GM12875 (cell line): ENCODE measurements around the gene ITSN1.

ENCODE experiments used
- H3K4me3 ChIP-seq: one replicate; pipeline ENCODE4 v1.5.1; 2011; ENCODE audit warnings: low read depth, low read length, control low read depth
- TF ChIP-seq, protein P1 (sequence below): IDR thresholded peaks from 2 replicates; pipeline ENCODE4 v1.5.1; 2011; ENCODE audit warnings: low read depth, mild to moderate bottlenecking, control low read depth, inconsistent platforms, low read length, moderate library complexity, borderline replicate concordance; ENCODE audit not compliant: insufficient read depth

The ITSN1 gene

DNA sequence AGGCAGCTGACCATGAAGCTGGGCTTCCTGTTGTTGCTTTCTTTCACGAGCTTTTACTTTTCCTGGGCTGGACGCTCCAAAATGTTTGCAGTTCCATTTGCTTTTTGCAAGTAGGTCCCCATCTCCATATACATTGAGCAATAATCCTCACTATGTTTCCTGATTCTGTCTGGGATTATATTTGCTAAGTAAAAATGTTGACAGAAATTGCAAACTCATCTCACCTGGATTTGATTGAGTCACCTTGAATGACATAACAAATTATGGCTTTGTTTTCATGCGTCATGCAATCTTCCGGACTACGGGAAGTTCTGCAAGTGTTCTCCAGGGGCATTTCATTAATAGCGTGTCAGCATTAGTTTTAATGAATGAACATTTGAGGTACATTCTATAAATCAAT is 254.4 kb downstream of the ITSN1 start:
- TF ChIP-seq, protein P1, sequence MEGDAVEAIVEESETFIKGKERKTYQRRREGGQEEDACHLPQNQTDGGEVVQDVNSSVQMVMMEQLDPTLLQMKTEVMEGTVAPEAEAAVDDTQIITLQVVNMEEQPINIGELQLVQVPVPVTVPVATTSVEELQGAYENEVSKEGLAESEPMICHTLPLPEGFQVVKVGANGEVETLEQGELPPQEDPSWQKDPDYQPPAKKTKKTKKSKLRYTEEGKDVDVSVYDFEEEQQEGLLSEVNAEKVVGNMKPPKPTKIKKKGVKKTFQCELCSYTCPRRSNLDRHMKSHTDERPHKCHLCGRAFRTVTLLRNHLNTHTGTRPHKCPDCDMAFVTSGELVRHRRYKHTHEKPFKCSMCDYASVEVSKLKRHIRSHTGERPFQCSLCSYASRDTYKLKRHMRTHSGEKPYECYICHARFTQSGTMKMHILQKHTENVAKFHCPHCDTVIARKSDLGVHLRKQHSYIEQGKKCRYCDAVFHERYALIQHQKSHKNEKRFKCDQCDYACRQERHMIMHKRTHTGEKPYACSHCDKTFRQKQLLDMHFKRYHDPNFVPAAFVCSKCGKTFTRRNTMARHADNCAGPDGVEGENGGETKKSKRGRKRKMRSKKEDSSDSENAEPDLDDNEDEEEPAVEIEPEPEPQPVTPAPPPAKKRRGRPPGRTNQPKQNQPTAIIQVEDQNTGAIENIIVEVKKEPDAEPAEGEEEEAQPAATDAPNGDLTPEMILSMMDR = no peak
- H3K4me3 ChIP-seq = no peak overlapping the region

DNA sequence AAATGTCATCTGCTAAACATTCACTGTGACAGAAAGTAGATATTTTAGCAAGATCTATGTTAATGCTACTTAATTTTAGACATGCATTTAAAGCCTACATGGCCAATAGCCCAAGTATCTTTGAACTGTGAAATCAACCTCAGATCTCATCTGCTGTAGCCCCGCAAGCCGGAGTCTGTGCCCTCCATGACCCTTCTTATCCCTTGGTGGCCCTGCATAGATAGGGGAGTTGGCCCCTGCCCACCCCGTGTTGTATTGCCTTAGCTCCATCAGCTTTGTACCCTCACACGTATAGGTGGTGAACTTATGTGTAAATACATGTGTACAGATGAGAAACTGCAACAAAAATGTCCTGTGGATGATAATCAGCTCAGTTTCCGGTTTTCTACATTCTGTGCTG is 254.8 kb downstream of the ITSN1 start:
- TF ChIP-seq, protein P1 = no peak
- no peak overlapping the region for H3K4me3 ChIP-seq

- H3K4me3 ChIP-seq = no peak overlapping the region
- TF ChIP-seq, protein P1 = no peak
Measured at GRCh38 chr21:33897739-33898138, 255.4 kb downstream of the ITSN1 start.

DNA sequence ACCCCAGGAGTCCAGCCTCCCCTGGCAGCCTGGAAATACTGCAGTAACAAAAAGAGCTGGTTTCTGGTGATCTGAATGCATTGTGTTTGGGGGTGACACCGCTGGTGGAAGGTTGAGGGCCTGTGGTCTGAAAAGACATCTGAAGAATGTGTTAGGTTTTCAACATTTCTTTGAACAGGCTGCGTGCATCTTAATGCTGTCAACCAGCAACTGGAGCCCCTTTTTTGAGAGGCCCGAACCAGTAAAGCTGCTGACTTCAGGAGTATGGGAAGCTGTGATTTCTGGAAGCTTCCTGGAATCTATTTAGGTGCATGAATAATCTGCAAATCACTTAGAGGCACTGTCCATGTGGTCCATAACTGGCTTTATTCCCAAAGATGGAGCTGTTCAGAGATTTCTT is 256.3 kb downstream of the ITSN1 start:
- TF ChIP-seq, protein P1 = no peak
- no peak overlapping the region for H3K4me3 ChIP-seq

GRCh38 chr21:33899199-33899598 is 256.9 kb downstream of the ITSN1 start:
- no peak overlapping the region for H3K4me3 ChIP-seq
- TF ChIP-seq, protein P1 = no peak

- H3K4me3 ChIP-seq = no peak overlapping the region
- TF ChIP-seq, protein P1 = peak; percentile 37; the same call in 1 of the 2 replicates
Measured at GRCh38 chr21:33901412-33902288, 259.3 kb downstream of the ITSN1 start.

DNA sequence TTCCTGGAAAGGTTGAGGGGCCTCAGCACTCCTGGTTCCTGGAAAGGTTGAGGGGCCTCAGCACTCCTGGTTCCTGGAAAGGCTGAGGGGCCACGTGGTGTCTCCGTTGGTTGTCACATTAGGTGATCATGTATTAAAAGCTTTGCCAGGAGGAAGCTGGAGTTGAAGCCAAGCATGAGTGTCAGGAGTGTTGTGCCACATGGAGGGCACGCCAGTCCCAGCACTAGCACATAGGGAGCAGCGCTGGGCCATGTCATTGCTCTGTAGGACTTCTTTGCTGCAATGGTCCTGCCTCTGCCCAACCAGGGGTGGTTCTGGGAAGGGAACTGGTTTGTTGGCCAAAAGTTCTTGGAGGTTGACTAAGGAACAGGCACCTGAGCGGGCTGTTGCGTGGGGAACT is 260.0 kb downstream of the ITSN1 start:
- no peak overlapping the region for H3K4me3 ChIP-seq
- TF ChIP-seq, protein P1 = no peak
